Activated CD8-positive, alpha-beta memory T cell treated with anti-CD3 and anti-CD28 coated beads, Interleukin-2, amount 10 ng/mL, durations not matched to agents 7 days and 5 days (primary cell): ENCODE measurements around the gene VAMP2. TPM values are rescaled to one million over a fixed set of nuclear protein-coding genes. Genes with fewer than 3 reads are reported as not detected.

ENCODE experiments used
- ATAC-seq: fragments of 150-1000 bp; cut with Tn5 transposase; one replicate; pipeline ENCODE4 v1.10.0; 2021; ENCODE audit warnings: moderate library complexity
- CTCF ChIA-PET: fragments of 350-600 bp; sonication (Branson Sonifier 250); formaldehyde crosslinking; loops from one replicate; lab custom pipeline; 2021; ENCODE audit warnings: antibody characterized with exemption; lab: Charles Lee
- DNase-seq: peaks from one replicate; pipeline ENCODE4 v3.0.0-alpha.2; 2020
- H3K27ac Mint-ChIP-seq: one replicate; pipeline ENCODE4 v1.8.0; 2021; ENCODE audit warnings: mild to moderate bottlenecking, mixed read lengths
- H3K27me3 Mint-ChIP-seq: one replicate; pipeline ENCODE4 v1.8.0; 2021; ENCODE audit warnings: mixed read lengths
- H3K36me3 Mint-ChIP-seq: one replicate; pipeline ENCODE4 v1.8.0; 2021; ENCODE audit warnings: mild to moderate bottlenecking, mixed read lengths
- H3K4me1 Mint-ChIP-seq: one replicate; pipeline ENCODE4 v1.8.0; 2021; ENCODE audit warnings: mixed read lengths
- H3K4me3 Mint-ChIP-seq: one replicate; pipeline ENCODE4 v1.8.0; 2021; ENCODE audit warnings: mild to moderate bottlenecking, moderate library complexity, mixed read lengths
- H3K9me3 Mint-ChIP-seq: one replicate; pipeline ENCODE4 v1.8.0; 2022; ENCODE audit warnings: low read depth, mixed read lengths
- total RNA-seq, 2 experiments: library from RNA; stranded (reverse); gene quantifications; one replicate each; pipeline ENCODE4 v1.2.3, GENCODE V29; 2021

VAMP2 gene
- total RNA-seq, 2 experiments from 2014 or later = 47.6 to 68.9 TPM

- H3K4me1 Mint-ChIP-seq = peaks cover 47% of the 10 kb centered on the region
- H3K9me3 Mint-ChIP-seq = no peaks in the 10 kb centered on the region
- no peaks in the 10 kb centered on the region for H3K36me3 Mint-ChIP-seq
- DNase-seq (peak; percentile 62), ATAC-seq (peak; percentile 52)
- peak overlapping the region; percentile 74 for H3K27ac Mint-ChIP-seq
- H3K4me3 Mint-ChIP-seq = peak overlapping the region; percentile 95
- peaks cover 48% of the 10 kb centered on the region for H3K27me3 Mint-ChIP-seq
- CTCF ChIA-PET = interaction anchor here (0.8 to 2.1 kb wide), 9 partner anchors 7 to 123 kb away, joined by 3 to 25 read pairs (median 3); partner anchors contain the start of gene PFAS
Measured at GRCh38 chr17:8126491-8127066, 36.2 kb downstream of the VAMP2 start.

- peak; percentile 57 for DNase-seq
- no peak for ATAC-seq
- no peaks in the 10 kb centered on the region for H3K9me3 Mint-ChIP-seq
- H3K27ac Mint-ChIP-seq = peak overlapping the region; percentile 80
- peak overlapping the region; percentile 95 for H3K4me3 Mint-ChIP-seq
- peaks cover 46% of the 10 kb centered on the region for H3K27me3 Mint-ChIP-seq
- CTCF ChIA-PET = interaction anchor here (0.9 to 2.1 kb wide), 4 partner anchors 12 to 32 kb away, joined by 3 to 25 read pairs (median 6); no protein-coding TSS in a partner anchor
- no peaks in the 10 kb centered on the region for H3K36me3 Mint-ChIP-seq
- H3K4me1 Mint-ChIP-seq = peaks cover 49% of the 10 kb centered on the region
Measured at GRCh38 chr17:8125947-8126490, 36.7 kb downstream of the VAMP2 start.

GRCh38 chr17:8125154-8125946 is 37.4 kb downstream of the VAMP2 start:
- Mint-ChIP-seq H3K27ac (peak overlapping the region; percentile 80), H3K36me3 (no peaks in the 10 kb centered on the region)
- CTCF ChIA-PET = interaction anchor here (1.7 to 4.0 kb wide), 6 partner anchors 12 to 61 kb away, joined by 6 to 30 read pairs (median 14); no protein-coding TSS in a partner anchor

GRCh38 chr17:8124350-8125153 is 38.2 kb downstream of the VAMP2 start:
- Mint-ChIP-seq H3K27me3 (peaks cover 39% of the 10 kb centered on the region), H3K9me3 (no peaks in the 10 kb centered on the region), H3K27ac (peak overlapping the region; percentile 62), H3K4me3 (peak overlapping the region; percentile 95), H3K36me3 (no peaks in the 10 kb centered on the region), H3K4me1 (peaks cover 64% of the 10 kb centered on the region)
- CTCF ChIA-PET = interaction anchor here (0.8 to 4.0 kb wide), 13 partner anchors 12 to 206 kb away, joined by 3 to 30 read pairs (median 6); no protein-coding TSS in a partner anchor
- no peak for DNase-seq
- no peak for ATAC-seq

More at GRCh38 chr17:8125154-8125946, 37.4 kb downstream of the VAMP2 start:
- Mint-ChIP-seq H3K9me3 (no peaks in the 10 kb centered on the region), H3K4me1 (peaks cover 56% of the 10 kb centered on the region), H3K4me3 (peak overlapping the region; percentile 95), H3K27me3 (peaks cover 46% of the 10 kb centered on the region)
- ATAC-seq (peak; percentile 24), DNase-seq (peak; percentile 92)

- Mint-ChIP-seq H3K36me3 (no peaks in the 10 kb centered on the region), H3K27me3 (peaks cover 37% of the 10 kb centered on the region), H3K27ac (peak within 1 kb of the TSS; percentile 67), H3K9me3 (no peaks in the 10 kb centered on the region), H3K4me3 (peak within 1 kb of the TSS; percentile 95), H3K4me1 (peaks cover 64% of the 10 kb centered on the region)
- CTCF ChIA-PET = interaction anchor here (0.8 to 4.0 kb wide), 15 partner anchors 11 to 206 kb away, joined by 3 to 30 read pairs (median 4); no protein-coding TSS in a partner anchor
- no peak for DNase-seq
- no peak for ATAC-seq
Measured at GRCh38 chr17:8123695-8124349, 38.9 kb downstream of the VAMP2 start, which contains the start of gene HES7. HES7 (minus strand) TSS chr17:8124106; CDS start chr17:8124084, 22 bp downstream.

- Mint-ChIP-seq H3K36me3 (no peaks in the 10 kb centered on the region), H3K4me1 (peaks cover 69% of the 10 kb centered on the region), H3K4me3 (peak overlapping the region; percentile 95), H3K27me3 (peaks cover 43% of the 10 kb centered on the region), H3K27ac (peak overlapping the region; percentile 67), H3K9me3 (no peaks in the 10 kb centered on the region)
- DNase-seq (peak; percentile 55), ATAC-seq (no peak)
- CTCF ChIA-PET = interaction anchor here (0.6 to 4.0 kb wide), 14 partner anchors 10 to 280 kb away, joined by 3 to 30 read pairs (median 5); no protein-coding TSS in a partner anchor
Measured at GRCh38 chr17:8122924-8123694, 39.6 kb downstream of the VAMP2 start.

GRCh38 chr17:8122422-8122923 is 40.3 kb downstream of the VAMP2 start:
- no peaks in the 10 kb centered on the region for H3K36me3 Mint-ChIP-seq
- peaks cover 49% of the 10 kb centered on the region for H3K27me3 Mint-ChIP-seq
- CTCF ChIA-PET = interaction anchor here (0.6 to 4.0 kb wide), 17 partner anchors 16 to 279 kb away, joined by 3 to 30 read pairs (median 5); partner anchors contain the start of gene SLC25A35
- H3K27ac Mint-ChIP-seq = no peak overlapping the region
- ATAC-seq = no peak
- no peaks in the 10 kb centered on the region for H3K9me3 Mint-ChIP-seq
- H3K4me3 Mint-ChIP-seq = peak overlapping the region; percentile 95
- H3K4me1 Mint-ChIP-seq = peaks cover 76% of the 10 kb centered on the region
- peak; percentile 55 for DNase-seq

GRCh38 chr17:8121681-8122421 is 40.9 kb downstream of the VAMP2 start:
- Mint-ChIP-seq H3K4me3 (peak overlapping the region; percentile 95), H3K27me3 (peaks cover 47% of the 10 kb centered on the region), H3K9me3 (no peaks in the 10 kb centered on the region), H3K4me1 (peaks cover 72% of the 10 kb centered on the region), H3K36me3 (no peaks in the 10 kb centered on the region), H3K27ac (no peak overlapping the region)
- peak; percentile 79 for DNase-seq
- CTCF ChIA-PET = interaction anchor here (0.6 to 4.0 kb wide), 15 partner anchors 17 to 178 kb away, joined by 3 to 30 read pairs (median 5); partner anchors contain the start of gene SLC25A35
- peak; percentile 32 for ATAC-seq

GRCh38 chr17:8121407-8121680 is 41.4 kb downstream of the VAMP2 start:
- Mint-ChIP-seq H3K27me3 (peaks cover 52% of the 10 kb centered on the region), H3K36me3 (no peaks in the 10 kb centered on the region), H3K4me1 (peaks cover 69% of the 10 kb centered on the region), H3K9me3 (no peaks in the 10 kb centered on the region), H3K27ac (no peak overlapping the region), H3K4me3 (peak overlapping the region; percentile 95)
- CTCF ChIA-PET = interaction anchor here (0.8 to 3.9 kb wide), 8 partner anchors 35 to 173 kb away, joined by 3 to 18 read pairs (median 5); partner anchors contain the start of gene SLC25A35
- ATAC-seq = peak; percentile 0
- DNase-seq = no peak

- H3K27me3 Mint-ChIP-seq = peaks cover 58% of the 10 kb centered on the region
- H3K27ac Mint-ChIP-seq = peak overlapping the region; percentile 88
- ATAC-seq (peak; percentile 17), DNase-seq (peak; percentile 86)
- peaks cover 65% of the 10 kb centered on the region for H3K4me1 Mint-ChIP-seq
- H3K36me3 Mint-ChIP-seq = no peaks in the 10 kb centered on the region
- no peaks in the 10 kb centered on the region for H3K9me3 Mint-ChIP-seq
- CTCF ChIA-PET = interaction anchor here (0.7 to 6.9 kb wide), 18 partner anchors 17 to 261 kb away, joined by 3 to 96 read pairs (median 19); partner anchors contain the start of genes BORCS6 and CTC1
- H3K4me3 Mint-ChIP-seq = peak overlapping the region; percentile 95
Measured at GRCh38 chr17:8120520-8121406, 42.0 kb downstream of the VAMP2 start.
